Right lobe of liver (tissue), 6 donors: Measurements from ENCODE around the gene MICAL1. TPM values are rescaled to one million over a fixed set of nuclear protein-coding genes. Genes with fewer than 3 reads are reported as not detected.

Source experiments
- ATAC-seq, 4 donors: fragments of 200-7000 bp; cut with Tn5 transposase; one replicate each; pipeline ENCODE4 v1.9.1; 2020; ENCODE audit warnings: mild to moderate bottlenecking in 4 of 4, moderate library complexity in 4 of 4
- DNase-seq, 3 donors: peaks; one replicate each; pipeline ENCODE4 v3.0.0-alpha.2; 2020
- H3K27ac ChIP-seq, 3 donors: fragments of 200-600 bp; one replicate each; pipeline ENCODE4 v1.8.0; 2022
- H3K27me3 ChIP-seq, 2 donors: fragments of 200-600 bp; one replicate each; pipeline ENCODE4 v1.8.0; 2022
- H3K36me3 ChIP-seq, 4 donors: fragments of 200-600 bp; sonication (generic) in 1 of 4; one replicate each; pipeline versions ENCODE4 v1.5.1 to v1.8.0; 2017 to 2022; ENCODE audit warnings: control low read depth in 1 of 4
- H3K4me1 ChIP-seq, 4 donors: fragments of 200-600 bp; sonication (generic) in 1 of 4; one replicate each; pipeline versions ENCODE4 v1.5.1 to v1.8.0; 2017 to 2022; ENCODE audit warnings: control low read depth in 1 of 4
- H3K4me3 ChIP-seq, 3 donors: fragments of 200-600 bp; one replicate each; pipeline ENCODE4 v1.8.0; 2022
- H3K9me3 ChIP-seq, 4 donors: fragments of 200-600 bp; sonication (generic) in 1 of 4; one replicate each; pipeline versions ENCODE4 v1.5.1 to v1.8.0; 2017 to 2022; ENCODE audit warnings: control low read depth in 1 of 4
- POLR2A ChIP-seq: fragments of 450-650 bp; IDR thresholded peaks from one replicate; pipeline ENCODE4 v1.6.1; 2017; ENCODE audit warnings: antibody characterized with exemption, mild to moderate bottlenecking
- WGBS: methylation state at CpG from one replicate; pipeline ENCODE4 v1.1.6; 2018; ENCODE audit warnings: low coverage, low lambda C conversion rate; ENCODE audit not compliant: insufficient coverage; ENCODE audit errors: missing lambda C conversion rate; 5-methylcytosine and 5-hydroxymethylcytosine counted together
- intact Hi-C, 2 donors: fragments of 100-400 bp; cut with DNase I; formaldehyde crosslinking; loops; one replicate each; pipeline versions ENCODE4 v1.11.2 to v1.14.1; 2022
- total RNA-seq, 6 experiments: library from RNA; depleted of rRNA in 2 of 6; stranded (reverse); fragments of >200 nt in 2 of 6; fragmentation: NEBNext Ultra II Directional in 3 of 6; extraction: Animal tissue kit (Norgen Biotek cat#: 25700) in 3 of 6; gene quantifications; one replicate each; pipeline versions ENCODE4 v1.1.0 to v1.2.4, GENCODE V29; 2016 to 2023
- TF ChIP-seq, protein P1 (sequence below), 4 donors: fragments of 200-600 bp in 3 of 4; fragments of 450-650 bp in 1 of 4; IDR thresholded peaks; one replicate each; pipeline versions ENCODE4 v1.5.1 to v1.8.0; 2016 to 2022; ENCODE audit warnings: antibody characterized with exemption in 4 of 4, mild to moderate bottlenecking in 2 of 4
- donor health status: DM: no; HTN: yes; CAD: no.
- donor health status: DM: no; HTN: no; CAD: no.
- donor health status: DM: no; HTN: no; CAD: no.
- donor health status: DM: no; HTN: yes; CAD: no.
- donor health status: DM: no; HTN: yes; CAD: no.

Gene MICAL1
- total RNA-seq, 6 experiments from 2014 or later = 1.4 to 11.7 (median 5.2) TPM

DNA sequence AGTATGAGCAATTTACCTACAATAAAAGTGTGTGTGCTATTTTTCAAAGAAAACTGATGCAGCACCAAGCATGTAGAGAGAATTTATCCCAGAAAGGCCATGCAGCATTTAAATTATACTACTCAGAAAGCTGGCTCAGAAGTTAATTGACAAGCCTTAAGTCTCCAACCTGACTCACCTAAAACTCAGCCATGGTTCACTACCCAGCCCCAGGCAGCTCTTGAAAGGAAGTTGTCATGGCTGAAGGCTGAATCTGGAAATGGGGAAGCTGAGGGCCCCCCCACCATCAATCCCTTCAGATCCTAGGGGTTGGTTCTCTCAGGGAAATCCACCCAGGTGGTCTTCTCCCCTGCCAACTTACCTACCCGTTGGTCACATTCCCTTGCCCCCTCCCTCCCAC, 34.8 kb downstream of the MICAL1 start:
- WGBS = 30% methylated on average over 1 of the region's 1 CpG

DNA sequence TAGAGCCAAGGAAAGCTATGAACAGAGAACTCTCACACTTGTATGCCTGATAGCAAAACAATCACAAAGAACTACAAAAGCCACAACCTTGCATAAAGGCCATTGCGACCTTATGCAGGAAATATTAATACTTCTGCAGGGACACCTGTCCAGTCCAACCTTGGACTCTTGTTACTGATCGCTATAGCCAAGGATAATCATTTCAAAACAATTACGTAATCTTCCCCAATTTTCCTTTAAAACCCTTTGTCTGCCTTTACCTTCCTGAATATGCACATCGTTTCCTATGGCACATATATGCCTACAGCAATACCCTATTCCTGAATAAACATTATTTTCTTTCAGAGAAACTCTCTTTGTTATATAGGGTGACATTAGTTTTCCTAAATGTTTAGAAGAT, 37.9 kb downstream of the MICAL1 start:
- Histone ChIP-seq H3K27me3 (no peaks in the 10 kb centered on the region), H3K9me3 (no peaks in the 10 kb centered on the region), H3K36me3 (no peaks in the 10 kb centered on the region), H3K4me1 (no peaks in the 10 kb centered on the region), H3K4me3 (no peak overlapping the region), H3K27ac (no peak overlapping the region)
- TF ChIP-seq, protein P1, sequence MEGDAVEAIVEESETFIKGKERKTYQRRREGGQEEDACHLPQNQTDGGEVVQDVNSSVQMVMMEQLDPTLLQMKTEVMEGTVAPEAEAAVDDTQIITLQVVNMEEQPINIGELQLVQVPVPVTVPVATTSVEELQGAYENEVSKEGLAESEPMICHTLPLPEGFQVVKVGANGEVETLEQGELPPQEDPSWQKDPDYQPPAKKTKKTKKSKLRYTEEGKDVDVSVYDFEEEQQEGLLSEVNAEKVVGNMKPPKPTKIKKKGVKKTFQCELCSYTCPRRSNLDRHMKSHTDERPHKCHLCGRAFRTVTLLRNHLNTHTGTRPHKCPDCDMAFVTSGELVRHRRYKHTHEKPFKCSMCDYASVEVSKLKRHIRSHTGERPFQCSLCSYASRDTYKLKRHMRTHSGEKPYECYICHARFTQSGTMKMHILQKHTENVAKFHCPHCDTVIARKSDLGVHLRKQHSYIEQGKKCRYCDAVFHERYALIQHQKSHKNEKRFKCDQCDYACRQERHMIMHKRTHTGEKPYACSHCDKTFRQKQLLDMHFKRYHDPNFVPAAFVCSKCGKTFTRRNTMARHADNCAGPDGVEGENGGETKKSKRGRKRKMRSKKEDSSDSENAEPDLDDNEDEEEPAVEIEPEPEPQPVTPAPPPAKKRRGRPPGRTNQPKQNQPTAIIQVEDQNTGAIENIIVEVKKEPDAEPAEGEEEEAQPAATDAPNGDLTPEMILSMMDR (IDR thresholded peaks at IDR 0.05) = no peak
- TF ChIP-seq POLR2A = no peak
- whole genome bisulfite sequencing = 58% methylated on average over 4 of the region's 4 CpGs
- intact Hi-C loops = no loop called here
- ATAC-seq (no peak), DNase-seq (no peak)

More for the DNA sequence above, 34.8 kb downstream of the MICAL1 start:
- Histone ChIP-seq H3K27ac (no peak overlapping the region), H3K4me1 (no peaks in the 10 kb centered on the region), H3K4me3 (no peak overlapping the region), H3K9me3 (no peaks in the 10 kb centered on the region), H3K27me3 (no peaks in the 10 kb centered on the region), H3K36me3 (no peaks in the 10 kb centered on the region)
- no peak for ATAC-seq
- intact Hi-C loops = no loop called here
- no peak for DNase-seq
- no peak for TF ChIP-seq POLR2A
- TF ChIP-seq, protein P1 (IDR thresholded peaks at IDR 0.05) = no peak

DNA sequence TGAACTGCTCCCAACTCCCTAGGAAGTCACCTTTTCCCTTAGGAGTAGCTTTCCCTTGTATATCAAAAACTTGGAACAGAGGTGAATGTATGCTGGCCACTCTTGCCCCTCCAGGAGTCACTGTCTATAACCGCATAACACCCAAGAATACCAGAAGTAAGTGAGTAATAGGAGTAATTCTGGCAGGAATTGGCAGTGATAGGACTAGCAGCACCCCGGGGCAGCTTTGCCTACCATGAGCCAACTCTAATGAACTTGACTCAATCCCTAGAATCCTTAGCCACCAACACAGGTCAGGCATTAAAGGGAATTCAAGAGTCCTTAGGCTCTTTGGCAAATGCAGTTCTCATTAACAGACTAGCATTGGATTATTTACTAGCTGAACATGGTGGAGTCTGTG, 44.5 kb downstream of the MICAL1 start:
- Histone ChIP-seq H3K36me3 (no peaks in the 10 kb centered on the region), H3K4me1 (no peaks in the 10 kb centered on the region), H3K9me3 (no peaks in the 10 kb centered on the region), H3K27me3 (no peaks in the 10 kb centered on the region), H3K27ac (no peak overlapping the region), H3K4me3 (no peak overlapping the region)
- ATAC-seq (no peak), DNase-seq (no peak)
- WGBS = 67% methylated on average over 1 of the region's 2 CpGs
- TF ChIP-seq, protein P1 (IDR thresholded peaks at IDR 0.05) = no peak
- TF ChIP-seq POLR2A = no peak
- intact Hi-C loops = no loop called here

DNA sequence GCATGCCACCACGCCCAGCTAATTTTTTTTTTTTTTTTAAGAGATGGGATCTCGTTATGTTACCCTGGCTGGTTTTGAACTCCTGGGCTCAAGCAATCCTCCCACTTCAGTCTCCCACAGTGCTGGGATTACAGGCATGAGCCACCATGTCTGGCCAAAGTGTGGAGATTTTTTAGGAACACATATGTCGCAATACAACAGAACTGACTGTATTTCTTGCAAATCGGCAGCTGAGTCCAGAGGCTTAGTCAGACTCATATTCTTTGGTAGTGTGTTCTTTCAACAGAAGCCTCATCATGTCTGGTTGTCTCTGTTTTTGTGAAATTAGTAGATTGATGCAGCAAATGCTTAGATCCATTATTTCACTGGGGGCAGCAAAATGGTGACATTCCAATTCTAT, 49.4 kb downstream of the MICAL1 start:
- ATAC-seq = peak in 1 of 4 donors; percentile 39
- Histone ChIP-seq H3K27ac (no peak overlapping the region), H3K4me3 (no peak overlapping the region), H3K9me3 (no peaks in the 10 kb centered on the region), H3K36me3 (no peaks in the 10 kb centered on the region), H3K4me1 (no peaks in the 10 kb centered on the region), H3K27me3 (no peaks in the 10 kb centered on the region)
- TF ChIP-seq POLR2A = no peak
- TF ChIP-seq, protein P1 (IDR thresholded peaks at IDR 0.05) = no peak
- WGBS = 77% methylated on average over 4 of the region's 4 CpGs
- no peak for DNase-seq
- intact Hi-C loops = no loop called here

DNA sequence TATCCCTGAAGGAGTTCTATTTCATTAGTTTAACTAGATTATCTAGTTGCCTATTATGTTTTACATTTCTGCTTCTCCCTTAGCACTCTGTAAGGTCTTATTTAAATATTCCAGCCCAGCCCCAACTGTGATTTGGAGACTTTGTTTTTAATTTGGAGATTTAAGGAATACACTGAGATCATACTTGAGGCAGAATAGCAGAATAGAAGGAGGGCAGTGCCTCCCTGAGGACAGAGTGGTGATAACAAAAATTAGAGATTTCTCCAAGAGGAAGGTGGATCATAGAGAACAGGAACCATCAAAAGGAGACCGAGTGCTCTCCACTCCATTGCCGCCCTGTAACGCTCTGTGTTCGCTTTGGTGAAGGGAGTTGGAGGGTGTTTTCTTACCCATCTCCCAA, 58.6 kb downstream of the MICAL1 start:
- 22% methylated on average over 3 of the region's 4 CpGs for WGBS
- Histone ChIP-seq H3K27me3 (no peaks in the 10 kb centered on the region), H3K4me1 (no peaks in the 10 kb centered on the region), H3K36me3 (no peaks in the 10 kb centered on the region), H3K4me3 (no peak overlapping the region), H3K9me3 (no peaks in the 10 kb centered on the region), H3K27ac (no peak overlapping the region)
- DNase-seq (no peak), ATAC-seq (peak; percentile 69 to 84 (median 78))
- no peak for TF ChIP-seq POLR2A
- TF ChIP-seq, protein P1 (IDR thresholded peaks at IDR 0.05) = peak; percentile 40 to 49 (median 41)
- intact Hi-C loops = loop anchor here in 1 of 2 donors (5.0 kb wide), 1 partner anchor 210 kb away; no protein-coding TSS in a partner anchor
